Middle frontal gyrus (tissue), 1 donor: ENCODE measurements around the gene ATAD3C.
A peak's percentile ranks its signal among the peaks of the same experiment; 100 is the strongest.
"Not testable (repeated sequence)": the region's sequence is repeated elsewhere in the genome, so short reads cannot be mapped to it uniquely, and the experiment has no call there.

Experiments
- DNase-seq: peaks from one replicate; pipeline ENCODE4 v3.0.0-alpha.2; 2015; ENCODE audit warnings: low spot score; ENCODE audit errors: extremely low spot score

Gene ATAD3C, protein sequence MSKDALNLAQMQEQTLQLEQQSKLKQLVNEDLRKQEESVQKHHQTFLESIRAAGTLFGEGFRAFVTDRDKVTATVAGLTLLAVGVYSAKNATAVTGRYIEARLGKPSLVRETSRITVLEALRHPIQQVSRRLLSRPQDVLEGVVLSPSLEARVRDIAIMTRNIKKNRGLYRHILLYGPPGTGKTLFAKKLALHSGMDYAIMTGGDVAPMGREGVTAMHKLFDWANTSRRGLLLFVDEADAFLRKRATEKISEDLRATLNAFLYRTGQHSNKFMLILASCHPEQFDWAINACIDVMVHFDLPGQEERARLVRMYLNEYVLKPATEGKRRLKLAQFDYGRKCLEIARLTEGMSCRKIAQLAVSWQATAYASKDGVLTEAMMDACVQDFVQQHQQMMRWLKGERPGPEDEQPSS

DNA sequence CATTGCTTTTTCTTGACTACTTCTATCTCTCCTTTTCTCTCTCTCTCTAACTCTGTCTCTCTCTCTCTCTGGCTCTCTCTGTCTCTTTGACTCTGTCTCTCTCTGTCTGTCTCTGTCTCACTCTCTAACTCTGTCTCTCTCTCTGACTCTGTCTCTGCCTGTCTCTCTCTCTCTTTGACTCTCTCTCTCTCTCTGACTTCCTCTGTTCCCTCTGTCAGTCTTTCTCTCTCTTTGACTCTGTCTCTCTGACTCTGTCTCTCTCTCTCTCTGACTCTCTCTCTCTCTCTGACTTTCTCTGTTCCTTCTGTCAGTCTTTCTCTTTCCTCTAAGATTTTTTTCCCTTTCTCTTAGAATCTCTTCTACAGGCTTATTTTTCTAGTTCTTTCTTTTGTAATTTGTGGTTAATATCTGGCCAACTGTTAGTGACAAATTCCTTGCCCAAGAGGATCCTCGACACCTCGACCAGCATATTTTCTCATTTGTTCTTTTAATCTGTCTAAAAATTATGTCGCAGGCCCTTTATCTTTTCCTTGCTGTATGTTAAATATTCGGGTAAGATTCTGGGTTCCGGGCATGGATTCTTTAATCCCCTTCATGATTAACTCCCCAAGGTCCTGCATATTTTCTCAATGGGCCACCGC, at the start of gene ATAD3C:
Gene ATAD3C (plus strand): TSS at position 591 of the 641 bp plus-strand sequence. CDS start 995 bp downstream, outside the sequence.
- no peak for DNase-seq

DNA sequence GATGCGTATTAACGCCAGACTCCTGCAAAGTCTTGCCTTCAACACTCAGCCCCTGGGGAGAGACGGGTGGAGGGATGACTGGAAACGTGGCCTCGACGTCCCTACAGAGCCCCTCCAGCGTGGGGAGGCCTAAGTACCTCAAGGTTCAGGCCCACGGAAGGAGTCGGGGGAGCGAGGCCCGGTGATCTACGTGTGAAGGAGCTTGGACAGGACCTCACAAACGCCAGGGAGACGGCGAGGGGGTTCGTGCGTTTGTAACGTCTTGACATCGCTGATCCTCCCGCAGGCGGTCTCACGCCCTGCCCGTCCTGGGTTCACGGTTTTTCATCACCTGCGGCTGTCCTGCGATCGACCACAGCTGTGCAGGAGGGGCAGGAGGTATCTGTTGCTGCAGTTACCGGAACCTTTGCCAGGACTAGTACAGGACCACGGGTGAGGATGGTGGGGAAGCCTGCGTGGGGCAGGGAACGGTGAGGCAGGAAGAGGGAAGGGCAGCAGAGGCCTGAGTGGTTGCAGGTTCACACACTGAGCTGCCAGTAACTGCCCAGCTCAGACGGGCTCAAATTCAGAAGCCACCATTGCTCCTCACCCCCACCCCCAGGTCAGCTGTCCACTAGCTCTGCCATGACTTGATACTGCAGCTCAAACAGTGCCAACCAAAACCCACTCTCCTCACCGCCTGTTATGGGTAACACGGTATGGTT, 49.5 kb upstream of the ATAD3C start:
- DNase-seq, result no peak

DNA sequence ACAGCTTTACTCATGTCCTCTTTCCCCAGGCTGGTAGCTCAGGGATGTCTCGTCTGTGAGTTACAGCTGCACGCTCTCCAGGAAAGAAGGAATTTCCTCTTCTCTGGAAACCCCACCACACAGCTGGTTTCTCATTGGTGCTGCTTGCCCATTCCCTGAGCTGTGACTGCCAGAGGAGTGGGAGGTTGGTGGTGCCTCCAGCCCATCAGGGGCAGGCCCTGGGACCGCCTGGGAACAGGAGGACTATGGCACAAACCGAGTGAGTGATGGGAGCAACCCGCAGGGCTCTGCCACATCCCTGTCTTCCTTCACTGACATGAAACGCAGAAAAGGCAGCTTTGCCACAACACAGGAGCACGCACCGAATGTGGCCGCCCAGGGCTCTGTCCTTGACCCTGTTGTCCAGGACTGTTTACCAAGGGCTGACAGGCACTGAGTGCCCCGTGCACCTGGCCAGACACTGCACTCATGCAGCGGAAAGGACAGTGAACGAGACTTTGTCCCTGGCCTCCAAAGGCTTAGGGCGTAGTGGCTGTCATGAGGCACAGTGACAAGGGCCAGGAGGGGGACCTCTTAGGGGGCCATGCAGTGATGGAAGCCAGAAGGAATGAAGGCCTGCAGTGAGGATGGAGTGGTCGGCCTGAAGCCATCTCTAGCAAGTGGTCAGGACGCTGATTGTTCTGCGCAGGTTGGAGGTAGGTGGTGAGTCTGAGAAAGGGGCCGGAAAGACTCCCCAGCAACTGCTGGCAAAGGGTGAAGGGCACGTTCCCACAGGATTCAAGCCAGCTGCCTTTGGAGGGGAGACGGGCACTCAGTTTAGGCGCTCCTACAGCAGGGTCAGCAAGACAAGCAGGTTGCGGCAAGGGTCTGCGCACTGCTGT, 48.7 kb upstream of the ATAD3C start:
- DNase-seq, result no peak

DNA sequence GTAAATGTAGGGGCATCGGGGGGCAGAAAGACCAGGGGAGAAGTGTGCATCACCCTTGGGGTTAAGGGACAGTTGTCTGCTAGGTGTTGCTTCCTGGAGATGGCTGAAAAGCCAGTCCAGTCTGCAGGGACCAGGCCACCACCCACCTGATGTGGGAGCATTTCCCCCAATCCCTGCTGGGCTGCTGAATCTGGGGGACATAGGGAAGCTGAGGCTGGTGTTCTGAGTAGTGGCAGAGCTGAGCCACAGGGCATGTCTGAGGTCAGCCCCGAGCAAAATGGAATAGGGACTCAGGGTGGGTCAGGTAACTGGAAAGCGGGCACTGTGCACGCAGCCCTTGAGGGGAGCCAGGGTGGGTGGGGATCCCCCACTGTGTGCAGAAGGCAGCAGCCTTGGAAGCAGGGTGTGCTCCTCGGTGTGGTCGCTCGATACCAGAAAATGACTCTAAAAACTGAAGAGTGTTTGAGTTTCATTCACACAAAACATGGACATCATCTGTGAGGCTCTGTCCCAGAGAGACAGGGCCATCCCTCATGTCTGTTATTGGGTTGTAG, 48.0 kb upstream of the ATAD3C start:
- no peak for DNase-seq

DNA sequence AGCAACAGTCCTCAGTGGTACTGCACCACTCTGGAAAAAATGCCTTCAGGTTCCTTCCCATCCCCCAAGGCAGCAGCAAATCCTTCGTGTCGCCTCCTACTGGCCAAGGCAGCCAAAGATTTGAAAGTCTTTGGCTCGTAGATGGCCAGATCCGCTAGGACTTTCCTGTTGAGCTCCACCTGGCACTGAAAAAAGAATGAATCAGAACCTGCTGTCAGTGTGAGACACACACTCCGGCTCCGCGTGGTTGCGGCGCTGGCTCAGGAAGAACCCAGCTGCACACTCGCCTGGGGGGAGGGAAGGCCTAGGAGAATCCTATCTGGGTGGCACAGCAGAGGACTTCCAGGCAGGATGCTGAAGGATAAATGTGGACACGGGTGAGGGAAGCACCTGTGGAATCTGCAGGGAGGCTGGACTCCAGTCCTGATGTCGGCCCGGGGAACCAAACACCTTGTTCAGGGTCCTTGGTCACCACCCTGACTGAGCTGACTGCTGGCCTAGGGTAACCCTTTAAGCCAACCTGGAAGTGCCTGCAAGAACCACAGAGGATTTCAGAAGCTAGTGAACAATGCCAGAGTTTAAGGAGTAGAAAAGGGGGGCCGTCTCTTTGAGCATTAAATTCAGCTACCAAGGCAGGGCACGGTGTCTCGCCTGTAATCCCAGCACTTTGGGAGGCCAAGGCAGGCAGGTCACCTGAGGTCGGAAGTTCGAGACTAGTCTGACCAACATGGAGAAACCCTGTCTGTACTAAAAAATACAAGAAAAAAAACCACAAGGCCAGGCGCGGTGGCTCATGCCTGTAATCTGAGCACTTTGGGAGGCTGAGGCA, 47.2 kb upstream of the ATAD3C start:
- no peak for DNase-seq

DNA sequence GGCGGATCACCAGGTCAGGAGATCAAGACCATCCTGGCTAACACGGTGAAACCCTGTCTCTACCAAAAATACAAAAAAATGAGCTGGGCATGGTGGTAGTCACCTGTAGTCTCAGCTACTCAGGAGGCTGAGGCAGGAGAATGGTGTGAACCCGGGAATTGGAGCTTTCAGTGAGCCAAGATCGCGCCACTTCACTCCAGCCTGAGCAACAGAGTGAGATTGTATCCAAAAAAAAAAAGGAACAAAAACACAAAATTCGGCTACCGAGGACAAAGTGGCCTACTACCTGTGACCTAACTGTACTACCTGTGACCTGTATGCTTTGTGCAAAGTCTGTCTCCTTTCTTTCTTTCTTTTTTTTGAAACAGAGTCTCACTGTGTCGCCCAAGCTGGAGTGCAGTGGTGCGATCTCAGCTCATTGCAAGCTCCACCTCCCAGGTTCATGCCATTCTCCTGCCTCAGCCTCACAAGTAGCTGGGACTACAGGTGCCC, 46.5 kb upstream of the ATAD3C start:
- DNase-seq, result not testable (repeated sequence)

DNA sequence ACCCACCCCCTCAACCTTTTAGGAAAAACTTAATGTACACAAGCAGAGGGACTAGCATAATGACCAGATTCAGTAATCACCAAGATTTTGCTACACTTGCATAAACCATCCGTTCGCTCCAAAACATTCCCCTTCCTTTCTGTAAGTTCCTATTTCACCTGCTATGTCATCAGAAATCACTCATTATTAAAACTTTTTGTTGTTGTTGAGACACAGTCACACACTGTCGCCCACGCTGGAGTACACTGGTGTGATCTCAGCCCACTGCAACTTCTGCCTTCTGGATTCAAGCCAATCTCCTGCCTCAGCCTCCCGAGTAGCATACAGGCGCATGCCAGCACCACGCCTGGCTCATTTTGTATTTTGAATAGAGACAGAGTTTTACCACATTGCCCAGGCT, 45.8 kb upstream of the ATAD3C start:
- DNase-seq, result no peak

DNA sequence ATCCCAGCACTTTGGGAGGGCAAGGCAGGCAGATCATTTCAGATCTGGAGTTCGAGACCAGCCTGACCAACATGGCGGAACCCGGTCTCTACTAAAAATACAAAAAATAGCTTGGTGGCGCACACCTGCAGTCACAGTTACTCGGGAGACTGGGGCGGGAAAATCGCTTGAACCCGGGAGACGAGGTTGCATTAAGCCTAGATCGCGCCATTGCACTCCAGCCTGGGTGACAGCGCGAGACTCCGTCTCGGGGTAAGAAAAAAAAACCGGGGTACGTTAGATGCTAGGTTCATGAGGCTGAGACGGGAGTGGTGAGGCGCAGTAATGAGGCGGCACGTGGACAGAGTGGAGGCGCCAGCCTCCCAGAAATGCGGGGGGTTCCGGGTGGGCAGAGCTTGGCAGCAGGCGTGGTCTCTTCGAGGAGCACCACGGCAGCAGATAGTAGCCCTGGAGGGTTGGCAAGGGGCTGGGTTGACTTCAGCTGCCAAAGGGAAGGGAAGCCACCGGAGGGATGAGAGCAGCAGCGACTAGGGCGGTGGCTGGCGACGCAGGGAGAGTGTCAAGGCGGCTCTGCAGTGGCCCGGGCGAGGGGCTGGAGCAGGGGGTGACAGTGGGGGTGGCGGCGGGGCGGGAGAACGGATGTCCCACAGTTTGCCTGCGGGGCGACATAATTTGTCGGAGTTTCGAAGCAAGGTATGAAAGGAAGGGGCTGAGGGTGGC, 43.2 kb upstream of the ATAD3C start:
- no peak for DNase-seq

DNA sequence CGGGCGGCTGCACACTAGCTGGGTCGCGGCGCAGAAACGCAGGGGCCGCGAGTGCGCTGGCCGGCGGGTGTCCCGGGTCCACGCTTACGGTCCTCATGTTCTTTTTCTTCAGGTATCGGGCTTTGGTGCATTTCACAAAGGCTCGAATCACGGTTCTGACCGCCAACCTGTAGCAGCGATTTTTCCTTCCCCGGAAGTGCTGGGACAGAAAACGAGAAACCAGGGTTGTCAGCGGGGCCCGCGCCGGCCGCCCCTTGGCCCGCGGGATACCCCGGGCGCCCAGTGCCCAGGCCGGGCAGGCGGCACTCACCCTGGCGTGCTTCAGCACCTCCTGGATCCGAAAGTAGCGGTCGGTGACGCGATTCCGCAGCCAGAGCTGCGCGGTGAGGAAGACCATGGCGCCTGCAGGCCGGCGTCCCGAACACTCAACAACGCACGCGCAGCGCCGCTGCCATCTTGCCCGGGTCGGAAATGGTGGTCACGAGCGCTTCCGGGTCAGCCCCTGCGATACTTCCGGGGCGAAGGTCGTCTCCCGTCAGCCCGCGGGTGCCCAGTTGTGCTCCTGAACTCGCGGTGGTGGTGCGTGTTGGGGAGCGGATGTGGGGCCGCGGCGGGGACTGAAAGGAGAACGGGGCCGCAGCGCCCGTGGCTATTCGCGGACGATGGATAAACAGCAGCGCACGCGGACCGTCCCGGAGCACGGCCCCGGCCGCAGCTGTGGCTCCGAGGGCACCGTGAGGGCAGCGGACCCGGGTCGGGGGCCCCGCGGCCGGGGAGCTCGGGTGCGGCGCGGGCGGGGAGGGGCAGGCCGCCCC, 42.5 kb upstream of the ATAD3C start, which contains the start of gene MRPL20:
Gene MRPL20 (minus strand): TSS at position 473 of the 815 bp plus-strand sequence. CDS start 76 bp downstream, at position 397.
- DNase-seq, result peak; percentile 93

DNA sequence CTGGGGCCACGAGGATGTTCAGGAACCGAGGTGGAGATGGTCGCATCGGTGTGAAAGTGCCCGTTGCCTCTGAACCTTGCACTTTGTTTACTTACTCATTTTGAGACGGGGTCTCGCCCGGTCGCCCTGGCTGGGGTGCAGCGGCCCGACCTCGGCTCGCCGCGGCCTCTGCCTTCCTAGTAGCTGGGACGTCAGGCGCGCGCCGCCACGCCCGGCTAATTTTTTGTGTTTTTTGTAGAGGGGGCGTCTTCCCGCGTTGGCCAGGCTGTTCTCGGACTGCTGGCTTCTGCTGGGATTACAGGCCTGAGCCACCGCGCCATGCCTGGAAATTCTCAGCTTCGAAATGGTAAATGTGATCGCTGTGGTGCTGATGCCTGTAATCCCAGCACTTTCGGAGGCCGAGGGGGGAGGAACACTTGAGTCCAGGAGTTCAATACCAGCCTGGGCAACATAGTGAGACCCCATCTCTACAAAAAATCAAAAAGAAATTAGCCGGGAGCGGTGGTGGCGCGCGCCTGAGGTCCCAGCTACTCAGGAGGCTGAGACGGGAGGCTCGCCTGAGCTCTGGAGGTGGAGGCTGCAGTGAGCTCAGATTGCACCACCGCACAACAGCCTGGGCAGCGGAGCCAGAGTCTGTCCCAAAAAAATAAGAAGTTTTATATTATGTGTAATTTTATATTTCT, 41.7 kb upstream of the ATAD3C start:
- DNase-seq, result no peak

DNA sequence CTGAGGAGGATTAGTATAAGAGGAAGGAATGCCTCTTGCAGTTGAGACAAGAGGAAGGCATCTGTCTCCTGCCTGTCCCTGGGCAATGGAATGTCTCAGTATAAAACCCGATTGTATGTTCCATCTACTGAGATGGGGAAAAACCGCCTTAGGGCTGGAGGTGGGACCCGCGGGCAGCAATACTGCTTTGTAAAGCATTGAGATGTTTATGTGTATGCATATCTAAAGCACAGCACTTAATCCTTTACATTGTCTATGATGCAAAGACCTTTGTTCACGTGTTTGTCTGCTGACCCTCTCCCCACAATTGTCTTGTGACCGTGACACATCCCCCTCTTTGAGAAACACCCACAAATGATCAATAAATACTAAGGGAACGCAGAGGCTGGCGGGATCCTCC, 39.3 kb upstream of the ATAD3C start:
- not testable (repeated sequence) for DNase-seq

DNA sequence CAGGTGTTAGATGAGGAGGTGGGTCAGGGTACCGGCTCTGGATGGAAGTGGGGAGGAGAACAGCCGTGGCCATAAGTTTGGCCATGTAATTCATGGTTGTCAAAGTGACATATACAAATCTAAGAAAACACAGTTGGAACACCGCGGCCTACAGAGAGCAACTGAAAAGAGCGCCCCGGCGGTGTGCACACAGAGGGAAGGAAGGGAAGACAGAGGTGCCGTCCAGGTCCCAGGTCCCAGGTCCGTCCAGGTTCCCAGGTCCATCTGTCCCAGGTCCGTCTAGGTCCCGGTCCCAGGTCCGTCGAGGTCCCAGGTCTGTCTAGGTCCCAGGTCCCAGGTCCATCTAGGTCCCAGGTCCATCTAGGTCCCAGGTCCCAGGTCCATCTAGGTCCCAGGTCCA, 37.9 kb upstream of the ATAD3C start:
- no peak for DNase-seq

DNA sequence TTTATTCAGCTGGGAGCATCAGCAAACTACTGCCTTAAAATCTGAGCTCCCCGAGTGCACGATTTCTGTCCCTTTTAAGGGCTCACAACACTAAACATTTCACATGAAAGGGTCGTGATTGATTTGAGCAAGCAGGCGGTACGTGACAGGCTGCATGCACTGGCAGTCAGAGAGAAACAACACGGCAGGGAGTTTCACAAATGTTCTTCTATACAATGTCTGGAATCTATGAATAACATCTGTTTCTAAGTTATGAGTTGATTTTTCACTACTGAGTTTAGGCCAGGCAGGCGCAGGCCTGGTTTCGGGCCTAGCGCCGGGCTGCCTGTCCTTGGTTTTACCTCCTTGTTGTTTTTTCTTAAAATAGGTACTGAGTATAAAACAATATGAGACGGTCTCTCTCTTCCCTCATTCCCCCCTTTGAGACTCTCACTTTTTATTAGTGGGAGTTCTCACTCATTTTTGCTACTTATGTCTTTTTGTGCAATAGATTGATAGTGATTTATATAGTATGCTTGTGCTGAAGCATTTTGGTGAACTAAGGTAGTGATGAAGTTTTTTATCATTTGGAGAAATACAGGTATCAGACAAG, 37.1 kb upstream of the ATAD3C start:
- DNase-seq, result not testable (repeated sequence)

DNA sequence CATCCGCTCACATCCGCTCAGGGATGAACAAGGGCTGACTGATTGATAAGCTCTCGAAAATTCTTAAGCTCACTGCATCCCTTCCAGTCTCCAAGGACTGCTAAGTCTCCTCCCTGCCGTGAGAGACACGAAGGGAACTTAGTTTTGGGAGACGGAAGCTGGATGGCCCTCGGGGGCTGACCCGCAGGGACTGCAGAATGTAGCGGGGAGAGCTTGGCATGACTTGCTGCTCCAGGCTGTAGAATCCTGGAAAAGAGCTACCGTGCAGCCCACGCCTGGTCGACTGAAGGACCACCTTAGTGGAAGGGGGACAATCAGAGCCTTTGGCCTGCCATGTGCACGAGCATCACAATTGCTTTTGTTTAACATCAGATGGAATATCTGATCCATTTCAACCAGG, 33.7 kb upstream of the ATAD3C start:
- no peak for DNase-seq

DNA sequence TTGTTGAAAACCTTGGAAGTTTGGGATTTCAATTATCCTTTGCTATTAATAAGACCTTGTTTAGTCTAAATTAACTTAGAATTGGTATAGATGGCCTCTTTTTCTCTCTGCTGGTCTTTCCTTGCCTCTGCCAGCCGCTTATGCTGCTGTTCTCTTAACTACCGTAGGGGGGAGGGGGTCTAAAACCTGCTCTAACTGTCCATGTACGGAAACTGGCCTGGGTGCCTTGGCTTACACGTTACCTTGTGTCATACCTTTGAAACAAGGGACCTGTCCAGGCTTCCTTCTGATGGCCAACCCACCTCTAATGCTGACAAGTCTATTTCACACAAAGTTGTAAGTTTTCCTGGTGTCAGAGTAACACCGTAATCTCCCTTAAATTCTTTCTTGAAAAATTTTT, 32.1 kb upstream of the ATAD3C start:
- DNase-seq, result not testable (repeated sequence)

DNA sequence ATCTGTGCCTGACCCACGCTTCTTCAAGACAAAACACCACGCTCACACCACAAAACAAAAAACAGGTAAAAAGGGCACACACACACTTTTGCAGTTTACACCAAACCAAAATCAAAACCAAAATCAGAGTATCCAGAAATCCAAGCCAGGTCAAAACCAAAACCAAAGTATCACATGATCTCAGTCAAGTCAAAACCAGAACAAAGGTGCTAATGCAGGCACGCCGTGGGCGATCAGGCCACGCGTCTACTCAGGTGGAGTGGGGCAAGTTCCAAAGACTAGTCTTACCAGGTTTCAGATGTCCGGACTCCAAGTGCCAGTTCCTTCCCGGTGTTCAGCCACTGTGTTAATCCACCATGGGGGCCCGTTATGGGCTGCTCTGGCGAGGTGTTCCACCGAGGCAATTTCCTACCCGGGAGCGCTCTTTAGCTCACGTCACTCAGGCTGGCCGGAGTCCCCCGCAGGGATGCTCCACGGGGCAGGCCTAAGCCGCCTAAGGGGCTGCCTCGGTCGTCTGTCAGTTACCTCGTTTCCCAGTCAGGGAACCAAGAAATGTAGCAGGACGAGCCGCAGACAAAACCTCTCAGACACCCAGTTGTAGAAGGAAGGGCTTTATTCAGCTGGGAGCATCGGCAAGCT, 31.5 kb upstream of the ATAD3C start:
- DNase-seq, result not testable (repeated sequence)
